HG03025 (cell line): ENCODE data around the gene CADM2.

Experiments
- ATAC-seq: cut with Tn5 transposase; IDR thresholded peaks from one replicate; pipeline ENCODE4 v1.9.1; 2021; ENCODE audit warnings: mild to moderate bottlenecking, moderate library complexity; ENCODE audit not compliant: unreplicated experiment, low FRiP score

The CADM2 gene

DNA sequence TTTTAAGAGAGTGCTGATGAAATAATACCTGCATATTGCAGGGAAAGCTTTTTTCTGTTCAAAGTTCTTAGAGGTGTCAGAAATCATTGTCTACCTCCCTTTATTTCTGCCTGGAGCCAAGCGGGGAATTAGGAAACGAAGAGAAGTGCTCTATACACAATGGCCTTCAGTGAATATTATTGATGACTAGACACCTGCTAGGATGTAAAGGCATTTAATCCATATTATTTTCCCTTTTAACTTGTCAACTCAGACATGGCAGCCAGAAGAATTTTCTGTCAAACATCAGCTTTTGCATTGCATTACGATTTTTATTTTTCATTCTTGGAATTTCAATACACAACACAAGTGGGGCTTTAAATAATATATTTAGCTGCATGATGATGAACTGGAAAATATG is 24.7 kb downstream of the CADM2 start:
- ATAC-seq, result no peak

DNA sequence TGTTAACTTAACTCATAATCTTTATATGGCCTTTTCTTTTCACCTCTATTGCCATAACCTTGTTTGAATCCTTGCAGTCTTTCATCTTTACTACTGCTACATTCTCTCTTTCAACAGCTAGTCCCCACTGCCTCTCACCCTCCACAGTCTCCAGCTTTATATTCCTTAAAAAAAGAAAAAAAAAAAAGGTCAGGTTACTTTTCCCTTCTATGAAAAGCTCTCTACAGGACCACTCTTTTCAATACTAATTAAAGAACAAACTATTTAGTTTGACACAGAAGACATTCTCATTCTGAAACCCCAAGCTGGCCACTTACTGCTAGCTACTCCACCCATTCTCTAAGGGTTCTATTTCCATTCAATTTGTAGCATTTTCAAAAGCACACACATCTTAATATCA is 25.6 kb downstream of the CADM2 start:
- no peak for ATAC-seq

GRCh38 chr3:84985795-84986194 is 27.0 kb downstream of the CADM2 start:
- ATAC-seq, result no peak

DNA sequence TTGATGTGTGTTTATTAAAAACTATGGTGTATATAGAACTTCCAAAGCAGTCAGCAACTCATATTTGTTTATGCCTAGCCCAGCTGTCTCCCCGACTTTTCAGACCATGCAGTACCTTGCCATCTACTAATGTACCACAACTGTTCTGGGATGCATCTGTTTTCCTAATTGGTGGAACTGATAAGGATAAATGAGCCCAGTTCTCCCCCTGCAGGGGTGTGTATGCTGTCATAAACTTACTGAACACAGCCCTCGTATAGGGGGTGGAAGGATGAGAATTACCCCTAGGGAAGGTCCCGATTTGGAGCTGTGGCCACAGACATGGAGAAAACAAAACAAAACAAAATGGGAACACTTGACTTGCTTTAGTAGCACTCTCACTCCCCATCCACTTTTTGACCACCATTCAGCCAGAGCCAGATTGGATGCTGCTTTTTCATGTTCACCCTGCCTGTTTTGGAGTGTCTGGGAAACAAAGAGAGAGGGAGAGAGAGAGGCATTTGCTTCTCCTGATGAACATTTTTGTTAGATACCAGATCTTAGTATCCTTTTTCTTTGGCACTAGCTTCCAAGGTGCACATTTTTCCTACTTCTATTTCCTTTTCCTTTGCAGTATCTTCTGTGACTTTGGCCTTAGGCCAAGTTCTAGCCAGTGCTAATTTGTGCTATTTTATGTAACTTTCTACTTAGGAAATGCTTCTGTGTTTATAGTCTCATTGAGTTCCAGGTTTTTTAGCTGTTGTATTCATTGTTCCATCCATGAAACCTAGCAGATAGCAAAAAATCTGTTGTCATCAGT is 29.1 kb downstream of the CADM2 start:
- ATAC-seq, result no peak

GRCh38 chr3:84989102-84989501 is 30.3 kb downstream of the CADM2 start:
- ATAC-seq, result no peak

DNA sequence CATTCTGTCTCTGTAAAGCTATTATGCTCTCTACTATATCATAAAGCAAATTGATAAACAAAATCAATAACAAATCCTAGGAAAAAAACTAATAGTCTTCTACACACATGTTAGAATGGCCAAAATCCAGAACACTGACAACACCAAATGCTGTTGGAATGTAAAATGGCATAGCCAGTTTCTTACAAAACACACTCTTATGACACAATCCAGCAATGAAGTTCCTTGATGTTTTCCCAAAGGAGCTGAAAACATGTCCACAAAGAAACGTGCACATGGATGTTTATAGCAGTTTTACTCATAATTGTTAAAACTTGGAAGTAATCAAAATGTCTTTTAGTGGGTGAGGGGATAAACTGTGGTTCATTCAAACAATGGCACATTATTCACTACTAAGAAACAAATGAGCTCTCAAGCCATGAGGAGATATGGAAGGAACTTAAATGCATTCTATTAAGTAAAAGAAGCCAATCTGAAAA is 32.7 kb downstream of the CADM2 start:
- no peak for ATAC-seq

DNA sequence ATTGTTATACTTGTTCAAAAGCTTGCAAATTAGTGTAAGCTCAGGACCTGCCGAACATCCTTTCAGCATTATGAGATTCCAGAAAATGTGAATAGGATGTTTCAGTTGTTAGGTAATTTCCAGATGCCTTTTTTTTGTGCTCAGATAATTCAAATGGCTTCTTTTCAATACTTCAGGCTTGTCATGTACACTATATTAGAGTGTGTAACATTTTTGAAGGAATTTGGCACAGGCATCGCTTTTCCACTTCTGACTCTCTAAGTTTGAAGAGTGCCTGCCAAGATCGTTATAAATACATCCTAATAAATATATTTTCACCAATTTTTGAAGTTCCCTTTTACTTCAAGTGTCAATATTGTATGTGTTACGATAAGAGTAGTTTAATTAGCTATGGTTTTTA is 35.2 kb downstream of the CADM2 start:
- no peak for ATAC-seq

GRCh38 chr3:84998545-84998944 is 39.8 kb downstream of the CADM2 start:
- no peak for ATAC-seq

DNA sequence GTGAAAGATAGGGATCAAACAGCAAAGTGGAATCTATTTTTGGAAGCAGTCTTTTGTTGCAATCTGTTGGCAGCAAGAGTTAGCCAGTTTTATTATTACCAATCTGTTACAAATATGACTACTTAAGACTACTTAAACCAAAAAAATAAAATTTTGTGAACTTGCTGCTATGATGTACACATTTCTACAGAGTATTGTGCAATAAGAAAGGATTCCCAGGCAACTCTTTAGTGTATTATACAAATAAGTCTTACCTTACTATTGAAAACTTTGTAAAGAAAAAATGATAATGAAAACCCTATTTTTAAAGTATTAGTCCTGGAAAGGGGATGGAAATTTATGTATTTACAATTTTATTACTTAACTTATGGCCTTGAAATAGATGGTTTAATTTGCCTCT is 44.7 kb downstream of the CADM2 start:
- no peak for ATAC-seq

GRCh38 chr3:85004147-85004546 is 45.4 kb downstream of the CADM2 start:
- no peak for ATAC-seq

- ATAC-seq, result no peak
These were observed 47.2 kb downstream of the CADM2 start for GRCh38 chr3:85005946-85006345.

DNA sequence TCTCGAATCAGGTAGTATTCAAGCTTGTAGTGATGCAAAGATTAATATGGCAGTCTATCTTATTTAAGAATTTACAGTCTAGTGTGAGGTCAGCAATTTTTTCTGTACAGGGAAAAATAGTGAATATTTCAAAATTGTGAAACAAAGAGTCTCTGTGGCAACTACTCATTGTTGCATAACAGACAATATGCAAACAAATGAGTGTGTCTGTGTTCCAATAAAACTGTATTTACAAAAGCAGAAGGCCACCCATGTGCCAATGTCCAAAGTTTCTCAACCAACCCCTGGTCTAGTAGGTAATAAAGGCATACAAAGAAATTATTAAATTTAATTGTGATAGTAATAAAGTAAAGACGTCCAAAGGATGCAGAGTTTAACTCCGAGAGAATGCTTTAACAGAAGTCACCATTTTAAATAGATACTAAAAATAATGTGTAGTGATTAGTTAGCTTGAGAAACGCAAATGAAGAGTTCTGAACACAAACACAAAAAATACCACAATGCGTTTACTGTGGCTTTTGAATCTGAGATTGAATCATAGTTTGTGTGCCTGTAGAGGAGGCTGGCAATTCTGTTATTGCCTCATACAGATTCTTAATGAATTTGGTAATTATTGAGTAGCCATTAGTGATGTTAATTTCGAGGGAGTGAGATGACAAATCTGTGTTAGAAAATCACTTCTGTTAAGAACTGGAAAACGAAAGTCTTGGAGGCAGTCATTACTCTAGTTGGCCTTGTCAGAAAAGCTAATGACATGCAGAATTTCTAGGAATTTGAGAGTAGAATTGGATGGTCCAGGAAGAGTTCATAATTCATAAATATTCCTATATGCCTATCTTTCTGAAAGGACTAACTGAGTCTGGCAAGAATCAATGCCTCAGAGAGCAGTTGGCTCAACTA is 48.7 kb downstream of the CADM2 start:
- ATAC-seq, result no peak

DNA sequence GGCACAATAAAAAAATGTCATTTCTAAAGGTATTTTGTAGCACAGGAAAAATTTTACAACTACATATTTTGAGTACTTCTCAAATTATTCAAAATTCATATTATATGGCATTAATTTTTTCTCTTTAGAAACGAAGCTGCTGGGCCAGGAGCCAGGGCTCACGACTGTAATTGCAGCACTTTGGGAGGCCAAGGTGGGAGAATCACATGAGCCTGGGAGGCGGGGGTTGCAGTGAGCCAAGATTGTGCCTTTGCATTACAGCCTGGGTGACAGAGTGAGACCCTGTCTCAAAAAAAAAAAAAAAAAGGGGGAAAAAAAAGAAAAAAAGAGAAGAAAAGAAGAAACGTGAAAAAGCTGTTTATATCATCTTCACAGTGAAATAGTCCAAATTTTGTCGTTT is 62.0 kb downstream of the CADM2 start:
- no peak for ATAC-seq

DNA sequence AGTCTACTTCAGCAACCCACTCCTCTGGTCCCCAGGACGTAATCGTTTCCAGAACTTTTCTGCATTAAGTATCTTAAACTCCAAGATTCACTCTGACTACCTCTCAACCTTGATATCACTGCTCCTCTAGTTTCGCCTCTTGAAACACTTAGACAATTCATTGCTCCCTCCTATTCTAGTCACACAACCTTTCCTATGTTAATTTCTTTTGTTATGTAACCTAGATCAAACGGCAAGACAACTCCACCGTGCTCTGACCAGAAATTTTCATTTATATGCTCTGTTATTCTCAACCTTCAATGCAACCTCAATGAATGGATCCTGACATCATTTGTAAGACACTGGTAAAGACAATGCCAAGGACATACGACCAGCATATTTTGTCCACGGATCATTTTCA is 71.3 kb downstream of the CADM2 start:
- no peak for ATAC-seq

- ATAC-seq, result no peak
These were observed 78.4 kb downstream of the CADM2 start for GRCh38 chr3:85037203-85037602.

DNA sequence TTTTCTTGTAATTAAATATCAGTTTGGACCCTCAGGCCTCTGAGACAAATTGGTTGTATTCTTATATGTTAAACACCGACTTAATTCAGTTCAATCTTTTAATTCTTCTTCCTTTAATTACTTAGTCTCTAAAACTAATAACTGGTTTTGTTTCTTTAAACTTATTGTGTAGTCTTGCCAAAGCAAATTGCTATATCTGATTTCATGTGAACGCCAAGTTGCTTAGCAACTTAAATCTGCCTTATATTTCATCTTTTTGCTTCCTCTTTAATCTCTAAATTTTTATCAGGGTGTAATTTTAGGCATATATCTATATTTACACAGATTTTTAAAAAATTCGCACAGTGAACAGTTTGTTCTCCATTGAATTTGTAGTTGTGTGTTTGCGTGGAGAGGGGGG is 82.2 kb downstream of the CADM2 start:
- ATAC-seq, result no peak

GRCh38 chr3:85041562-85042055 is 82.8 kb downstream of the CADM2 start:
- no peak for ATAC-seq

DNA sequence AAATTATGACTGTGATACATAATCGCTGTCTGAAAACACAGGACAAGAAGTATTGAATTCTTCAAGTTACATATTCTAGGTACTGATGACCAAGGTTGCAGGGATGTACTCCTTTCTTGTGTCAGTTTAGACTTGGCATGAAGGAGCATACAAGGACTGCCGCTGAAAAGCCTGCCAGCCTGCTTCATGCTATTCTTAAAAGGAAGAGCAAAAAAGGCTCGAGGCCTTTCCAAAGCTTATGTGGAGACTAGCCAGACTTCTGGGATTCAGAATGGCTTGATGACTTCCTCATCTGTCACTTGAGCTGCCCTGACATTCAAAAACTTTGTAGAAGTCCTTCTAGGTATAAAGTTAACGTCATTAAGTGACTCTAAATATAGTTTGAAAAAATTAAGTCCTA is 92.0 kb downstream of the CADM2 start:
- ATAC-seq, result no peak

- no peak for ATAC-seq
These were observed 93.0 kb downstream of the CADM2 start for GRCh38 chr3:85051786-85052185.

GRCh38 chr3:85053626-85054025 is 94.8 kb downstream of the CADM2 start:
- no peak for ATAC-seq

DNA sequence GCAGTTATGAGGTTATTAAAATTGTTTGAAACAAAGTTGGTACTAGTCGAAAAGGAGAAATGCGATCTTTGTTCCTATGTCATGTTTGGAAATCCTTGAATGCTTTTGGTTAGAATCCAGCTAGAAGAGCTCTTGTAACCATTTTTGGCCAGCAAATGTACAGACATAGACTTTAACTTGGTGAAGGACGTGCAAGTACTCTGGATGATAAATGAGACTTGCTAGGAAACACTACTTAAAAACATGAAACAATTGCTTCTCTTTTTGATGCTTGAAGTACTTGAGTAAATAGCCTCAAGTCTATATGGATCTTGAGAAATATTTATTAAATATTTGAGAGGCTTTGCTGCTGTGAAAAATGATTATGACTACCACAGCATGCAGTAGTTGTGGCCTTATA is 95.8 kb downstream of the CADM2 start:
- ATAC-seq, result no peak
